Uterine smooth muscle cell (primary cell): ENCODE data around the gene CFAP44. TPM values are rescaled to one million over a fixed set of nuclear protein-coding genes. Genes with fewer than 3 reads are reported as not detected.

Experiments used
- total RNA-seq: library from RNA; depleted of rRNA; stranded (reverse); fragments of >200 nt; gene quantifications from 2 replicates; pipeline ENCODE4 v1.2.3, GENCODE V29; 2014

Gene CFAP44, protein sequence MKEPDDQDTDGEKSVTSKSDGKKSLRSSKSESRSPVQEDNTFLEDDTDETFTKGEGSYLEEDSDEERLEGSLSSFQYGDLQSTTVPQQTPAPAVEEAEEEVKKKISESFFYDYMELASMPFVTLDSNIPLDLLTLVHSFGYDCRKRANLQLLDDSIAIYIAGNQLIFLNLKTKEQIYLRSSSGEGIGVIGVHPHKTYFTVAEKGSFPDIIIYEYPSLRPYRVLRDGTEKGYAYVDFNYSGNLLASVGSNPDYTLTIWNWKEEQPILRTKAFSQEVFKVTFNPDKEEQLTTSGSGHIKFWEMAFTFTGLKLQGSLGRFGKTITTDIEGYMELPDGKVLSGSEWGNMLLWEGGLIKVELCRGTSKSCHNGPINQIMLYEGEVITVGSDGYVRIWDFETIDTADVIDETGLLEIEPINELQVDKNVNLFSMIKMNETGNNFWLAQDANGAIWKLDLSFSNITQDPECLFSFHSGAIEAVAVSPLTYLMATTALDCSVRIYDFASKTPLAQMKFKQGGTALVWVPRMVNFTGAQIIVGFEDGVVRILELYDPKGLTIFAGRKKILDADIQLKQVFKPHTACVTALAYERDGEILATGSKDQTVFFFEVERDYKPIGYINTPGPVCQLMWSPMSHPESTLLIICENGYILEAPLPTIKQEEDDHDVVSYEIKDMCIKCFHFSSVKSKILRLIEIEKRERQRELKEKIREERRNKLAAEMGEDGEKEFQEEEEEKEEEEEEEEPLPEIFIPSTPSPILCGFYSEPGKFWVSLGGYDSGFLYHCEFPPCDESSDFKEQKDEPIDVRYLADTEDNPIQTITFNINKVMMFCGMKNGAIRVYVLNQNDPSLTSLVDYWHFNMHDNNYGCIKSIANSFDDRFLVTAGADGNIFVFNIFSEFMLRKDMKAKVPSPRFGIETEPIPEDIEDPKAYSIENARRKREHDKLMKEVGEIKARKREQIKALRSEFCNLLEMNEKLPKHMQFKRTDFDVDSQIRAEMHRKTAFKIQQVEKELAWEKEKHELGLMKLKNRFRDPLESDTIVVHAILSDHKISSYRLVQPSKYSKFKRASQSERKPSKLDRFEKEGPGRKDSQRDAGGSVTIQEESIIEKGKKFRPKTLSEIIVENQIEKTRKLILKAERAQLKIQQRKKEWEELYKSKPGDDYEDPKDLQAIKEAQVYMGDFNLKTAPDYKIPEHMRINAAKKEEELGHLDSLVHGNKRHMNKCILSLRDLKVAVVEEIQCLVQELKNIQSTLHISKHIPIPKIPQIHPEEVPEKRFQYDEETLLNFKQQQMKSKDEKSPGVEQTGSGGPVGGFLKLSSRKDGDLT (N-terminal part only)
- 2.1 TPM in 2 replicates for total RNA-seq

DNA sequence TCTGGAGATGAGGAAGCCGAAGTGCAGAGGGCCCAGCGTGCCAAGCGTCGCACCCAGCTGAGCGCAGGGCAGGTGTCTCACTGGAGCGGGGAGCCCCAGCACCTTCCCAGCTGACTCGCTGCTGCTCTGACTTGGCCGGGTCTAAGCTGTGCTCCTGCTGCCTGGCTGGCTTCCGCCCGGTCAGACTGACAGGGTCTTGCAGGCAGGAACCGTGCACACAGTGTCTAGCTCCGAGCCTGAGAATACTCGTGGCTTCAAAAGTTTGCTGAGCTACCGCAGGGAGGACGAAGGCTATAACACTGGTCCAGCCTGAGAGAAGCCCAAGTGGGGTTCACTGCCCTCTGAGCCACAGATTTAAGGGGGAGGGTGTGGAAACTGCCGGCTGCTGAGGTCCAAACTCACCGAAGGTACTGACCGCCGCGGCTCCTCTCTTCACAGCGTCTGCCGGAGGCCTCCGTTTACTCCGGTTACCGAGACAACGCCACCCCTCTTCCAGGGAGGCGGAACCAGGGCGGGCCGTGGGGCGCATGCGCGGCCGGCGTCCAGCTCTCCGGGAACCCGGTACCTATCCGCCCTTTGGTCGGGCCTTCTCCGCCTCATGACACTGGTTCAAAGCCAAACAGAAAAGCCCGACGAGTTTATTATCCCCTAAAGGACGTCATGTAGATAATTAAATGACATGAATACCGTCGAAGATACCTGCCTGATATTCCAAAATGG lies at the start of gene CFAP44:
CFAP44 (minus strand) TSS at position 443 of the 720 bp plus-strand sequence. CDS start 7,829 bp downstream, outside the sequence.

Other genes with a start within 250 kb of the CFAP44 start
- 16.6 and 21.1 TPM in 2 replicates for gene BOC, start 229.9 kb downstream of the CFAP44 start, total RNA-seq
- 12.9 and 17.9 TPM in 2 replicates for gene SPICE1, start 73.7 kb upstream of the CFAP44 start, total RNA-seq
- not detected in 2 replicates for gene SIDT1, start 91.1 kb upstream of the CFAP44 start, total RNA-seq